Vagina (tissue), 2 donors: Measurements from ENCODE around the gene PRDX6.

ENCODE experiments used
- POLR2A ChIP-seq, 2 donors: fragments of 450-650 bp; IDR thresholded peaks; one replicate each; pipeline ENCODE4 v1.6.1; 2017; ENCODE audit warnings: antibody characterized with exemption in 2 of 2, mild to moderate bottlenecking in 2 of 2, moderate library complexity in 2 of 2
- TF ChIP-seq, protein P1 (sequence below), 3 experiments: fragments of 450-650 bp in 2 of 3; fragments of 200-600 bp in 1 of 3; sonication (generic) in 1 of 3; IDR thresholded peaks; one replicate each; pipeline ENCODE4 v1.5.1; 2017 to 2019; ENCODE audit warnings: antibody characterized with exemption in 3 of 3, mild to moderate bottlenecking in 2 of 3, moderate library complexity in 2 of 3

DNA sequence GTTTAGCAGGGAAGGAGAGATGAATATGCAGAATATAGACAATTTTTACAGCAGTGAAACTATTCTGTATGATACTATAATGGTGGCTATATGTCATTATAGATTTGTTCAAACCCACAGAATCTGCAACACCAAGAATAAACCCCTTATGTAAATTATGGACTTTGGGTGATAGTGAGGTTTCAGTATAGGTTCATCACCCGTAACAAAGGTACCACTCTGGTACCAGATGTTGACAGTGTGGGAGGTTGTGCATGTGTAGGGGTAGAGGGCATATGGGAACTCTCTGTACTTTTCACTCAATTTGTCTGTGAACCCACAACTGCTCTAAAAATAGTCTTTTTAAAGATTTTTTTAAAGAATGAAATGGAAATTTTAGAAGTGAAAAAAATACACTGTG is 29.9 kb upstream of the PRDX6 start:
- TF ChIP-seq POLR2A (IDR thresholded peaks at IDR 0.05), result no peak
- TF ChIP-seq, protein P1, sequence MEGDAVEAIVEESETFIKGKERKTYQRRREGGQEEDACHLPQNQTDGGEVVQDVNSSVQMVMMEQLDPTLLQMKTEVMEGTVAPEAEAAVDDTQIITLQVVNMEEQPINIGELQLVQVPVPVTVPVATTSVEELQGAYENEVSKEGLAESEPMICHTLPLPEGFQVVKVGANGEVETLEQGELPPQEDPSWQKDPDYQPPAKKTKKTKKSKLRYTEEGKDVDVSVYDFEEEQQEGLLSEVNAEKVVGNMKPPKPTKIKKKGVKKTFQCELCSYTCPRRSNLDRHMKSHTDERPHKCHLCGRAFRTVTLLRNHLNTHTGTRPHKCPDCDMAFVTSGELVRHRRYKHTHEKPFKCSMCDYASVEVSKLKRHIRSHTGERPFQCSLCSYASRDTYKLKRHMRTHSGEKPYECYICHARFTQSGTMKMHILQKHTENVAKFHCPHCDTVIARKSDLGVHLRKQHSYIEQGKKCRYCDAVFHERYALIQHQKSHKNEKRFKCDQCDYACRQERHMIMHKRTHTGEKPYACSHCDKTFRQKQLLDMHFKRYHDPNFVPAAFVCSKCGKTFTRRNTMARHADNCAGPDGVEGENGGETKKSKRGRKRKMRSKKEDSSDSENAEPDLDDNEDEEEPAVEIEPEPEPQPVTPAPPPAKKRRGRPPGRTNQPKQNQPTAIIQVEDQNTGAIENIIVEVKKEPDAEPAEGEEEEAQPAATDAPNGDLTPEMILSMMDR (IDR thresholded peaks at IDR 0.05), result no peak
